NCI-H1105 (cell line): Measurements from ENCODE around the gene PCDH11X.
"Not testable (repeated sequence)": the region's sequence is repeated elsewhere in the genome, so short reads cannot be mapped to it uniquely, and the experiment has no call there.

Source experiments
- DNase-seq: peaks from one replicate; lab custom pipeline; 2025; lab: John Stamatoyannopoulos, UW

Gene PCDH11X, protein sequence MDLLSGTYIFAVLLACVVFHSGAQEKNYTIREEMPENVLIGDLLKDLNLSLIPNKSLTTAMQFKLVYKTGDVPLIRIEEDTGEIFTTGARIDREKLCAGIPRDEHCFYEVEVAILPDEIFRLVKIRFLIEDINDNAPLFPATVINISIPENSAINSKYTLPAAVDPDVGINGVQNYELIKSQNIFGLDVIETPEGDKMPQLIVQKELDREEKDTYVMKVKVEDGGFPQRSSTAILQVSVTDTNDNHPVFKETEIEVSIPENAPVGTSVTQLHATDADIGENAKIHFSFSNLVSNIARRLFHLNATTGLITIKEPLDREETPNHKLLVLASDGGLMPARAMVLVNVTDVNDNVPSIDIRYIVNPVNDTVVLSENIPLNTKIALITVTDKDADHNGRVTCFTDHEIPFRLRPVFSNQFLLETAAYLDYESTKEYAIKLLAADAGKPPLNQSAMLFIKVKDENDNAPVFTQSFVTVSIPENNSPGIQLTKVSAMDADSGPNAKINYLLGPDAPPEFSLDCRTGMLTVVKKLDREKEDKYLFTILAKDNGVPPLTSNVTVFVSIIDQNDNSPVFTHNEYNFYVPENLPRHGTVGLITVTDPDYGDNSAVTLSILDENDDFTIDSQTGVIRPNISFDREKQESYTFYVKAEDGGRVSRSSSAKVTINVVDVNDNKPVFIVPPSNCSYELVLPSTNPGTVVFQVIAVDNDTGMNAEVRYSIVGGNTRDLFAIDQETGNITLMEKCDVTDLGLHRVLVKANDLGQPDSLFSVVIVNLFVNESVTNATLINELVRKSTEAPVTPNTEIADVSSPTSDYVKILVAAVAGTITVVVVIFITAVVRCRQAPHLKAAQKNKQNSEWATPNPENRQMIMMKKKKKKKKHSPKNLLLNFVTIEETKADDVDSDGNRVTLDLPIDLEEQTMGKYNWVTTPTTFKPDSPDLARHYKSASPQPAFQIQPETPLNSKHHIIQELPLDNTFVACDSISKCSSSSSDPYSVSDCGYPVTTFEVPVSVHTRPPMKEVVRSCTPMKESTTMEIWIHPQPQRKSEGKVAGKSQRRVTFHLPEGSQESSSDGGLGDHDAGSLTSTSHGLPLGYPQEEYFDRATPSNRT (N-terminal part only)

DNA sequence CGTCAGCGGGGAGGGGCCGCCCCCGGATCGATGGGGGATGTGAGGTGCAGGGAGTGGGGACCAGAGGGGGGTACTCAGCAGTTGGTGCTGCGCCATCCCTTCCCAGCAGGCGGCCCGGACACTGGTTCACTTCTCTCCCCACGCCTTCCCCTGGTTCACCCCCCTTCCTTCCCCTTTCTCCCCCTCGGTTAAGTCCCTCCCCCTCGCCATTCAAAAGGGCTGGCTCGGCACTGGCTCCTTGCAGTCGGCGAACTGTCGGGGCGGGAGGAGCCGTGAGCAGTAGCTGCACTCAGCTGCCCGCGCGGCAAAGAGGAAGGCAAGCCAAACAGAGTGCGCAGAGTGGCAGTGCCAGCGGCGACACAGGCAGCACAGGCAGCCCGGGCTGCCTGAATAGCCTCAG is at the start of gene PCDH11X:
TSS of gene PCDH11X (plus strand) at position 241 of the 400 bp plus-strand sequence. CDS start 56,130 bp downstream, outside the sequence.
- DNase-seq = peak; percentile 52

- DNase-seq = not testable (repeated sequence)
These were observed 31.7 kb upstream of the PCDH11X start for GRCh38 chrX:91747446-91747845.

DNA sequence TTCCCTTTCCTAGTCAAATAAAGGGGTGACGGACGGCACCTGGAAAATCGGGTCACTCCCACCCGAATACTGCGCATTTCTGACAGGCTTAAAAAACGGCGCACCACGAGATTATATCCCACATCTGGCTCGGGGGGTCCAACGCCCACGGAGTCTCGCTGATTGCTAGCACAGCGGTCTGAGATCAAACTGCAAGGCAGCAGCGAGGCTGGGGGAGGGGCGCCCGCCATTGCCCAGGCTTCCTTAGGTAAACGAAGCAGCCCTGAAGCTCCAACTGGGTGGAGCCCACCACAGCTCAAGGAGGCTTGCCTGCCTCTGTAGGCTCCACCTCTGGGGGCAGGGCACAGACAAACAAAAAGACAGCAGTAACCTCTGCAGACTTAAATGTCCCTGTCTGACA is 26.2 kb upstream of the PCDH11X start:
- not testable (repeated sequence) for DNase-seq

- DNase-seq = not testable (repeated sequence)
These were observed 8.3 kb upstream of the PCDH11X start for GRCh38 chrX:91770619-91771488.

DNA sequence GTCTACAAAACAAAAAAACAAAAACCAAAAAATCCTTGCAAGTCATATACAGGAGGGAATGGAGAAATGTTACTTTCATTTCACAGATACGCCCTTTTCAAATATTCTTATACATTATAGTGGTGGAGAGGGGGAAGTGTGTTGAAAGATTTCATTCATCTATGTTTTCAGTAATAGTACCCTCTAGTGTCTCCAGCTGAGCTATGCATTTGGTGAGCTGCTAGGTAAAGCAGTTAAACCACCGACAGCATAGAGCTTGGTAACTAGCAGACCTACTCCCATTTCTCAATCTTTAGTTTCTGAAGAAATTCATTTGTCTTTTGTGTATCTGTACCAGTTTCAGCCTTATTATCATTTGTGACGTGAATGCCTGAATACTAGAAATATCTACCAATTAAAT is 5.2 kb upstream of the PCDH11X start:
- not testable (repeated sequence) for DNase-seq

- peak; percentile 31 for DNase-seq
These were observed 833 bp downstream of the PCDH11X start for GRCh38 chrX:91780008-91780407.

DNA sequence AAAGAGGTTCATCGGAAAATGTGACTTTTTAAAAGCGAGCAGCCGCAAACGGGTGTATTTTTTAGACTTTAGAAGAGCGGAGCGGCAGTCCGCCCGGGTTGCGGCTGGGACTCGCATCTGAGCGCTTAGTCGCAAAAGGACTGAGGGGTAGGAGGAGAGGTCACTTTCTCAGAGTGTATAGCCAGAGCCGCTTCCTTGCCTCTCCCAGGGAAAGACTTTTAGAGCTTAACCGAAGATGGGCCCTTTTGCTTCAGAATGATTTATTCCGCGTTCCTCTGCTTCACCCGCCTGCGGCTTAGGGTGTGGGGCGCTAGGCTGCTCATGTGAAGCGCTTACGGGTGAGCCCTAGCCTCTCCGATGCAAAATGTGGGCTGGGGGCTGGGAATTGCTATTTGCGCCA is 1.5 kb downstream of the PCDH11X start:
- DNase-seq = not testable (repeated sequence)

DNA sequence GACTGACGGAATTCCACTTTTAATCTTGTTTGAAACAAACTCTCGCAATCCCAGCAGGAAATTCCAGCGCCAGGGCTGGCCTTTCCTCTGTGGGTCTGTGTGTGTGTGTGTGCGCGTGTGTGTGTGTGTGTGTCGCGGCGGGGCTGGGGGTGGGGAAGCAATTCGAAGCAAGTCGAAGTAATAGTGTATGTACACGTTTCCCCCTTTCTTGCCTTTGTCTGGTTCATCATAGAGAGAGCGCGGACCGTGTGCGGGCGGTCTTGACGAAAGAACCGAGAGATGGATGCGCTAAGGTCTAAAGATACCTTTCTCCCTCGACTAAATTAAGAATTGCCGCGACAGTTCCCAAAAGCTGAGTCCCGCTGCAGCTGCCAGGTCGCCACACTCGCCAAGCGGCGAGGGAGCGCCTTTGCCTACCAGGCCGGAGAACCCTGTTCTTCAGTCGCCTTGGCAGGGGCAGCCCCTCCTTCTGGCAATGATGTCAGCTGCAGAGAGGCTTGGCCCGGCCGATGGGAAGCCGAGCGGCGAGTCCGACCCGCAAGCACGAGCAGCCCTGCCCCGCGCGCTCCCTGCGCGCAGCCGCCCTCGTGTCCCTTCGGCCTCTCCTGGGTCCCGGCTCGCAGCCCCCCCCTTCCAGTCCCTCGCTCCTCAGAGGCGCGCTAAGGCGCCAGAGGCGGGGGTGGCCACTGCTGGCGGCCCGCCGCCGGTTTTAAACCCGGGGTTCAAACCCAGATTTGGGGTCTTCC is 2.6 kb downstream of the PCDH11X start:
- DNase-seq = not testable (repeated sequence)

GRCh38 chrX:91782825-91783224 is 3.6 kb downstream of the PCDH11X start:
- DNase-seq = not testable (repeated sequence)

DNA sequence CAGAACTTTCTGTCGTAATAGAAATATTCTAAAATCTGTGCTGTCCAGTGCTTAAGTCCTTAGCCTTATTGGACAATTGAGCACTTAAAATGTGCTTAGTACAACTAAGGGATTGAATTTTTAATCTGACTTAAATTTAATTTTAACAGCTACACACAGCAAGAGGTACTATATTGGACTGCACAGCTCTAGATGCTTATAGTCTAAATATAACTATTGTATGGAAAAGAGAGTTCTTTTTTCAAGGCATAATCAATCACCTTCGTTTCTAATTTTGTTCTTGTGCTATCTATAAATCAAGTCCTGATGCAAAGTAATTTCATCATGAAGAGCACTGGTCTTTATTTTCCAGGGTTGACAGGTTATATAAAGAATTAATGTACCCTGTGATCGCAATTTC is 38.4 kb downstream of the PCDH11X start:
- not testable (repeated sequence) for DNase-seq

GRCh38 chrX:91825321-91825720 is 46.1 kb downstream of the PCDH11X start:
- DNase-seq = not testable (repeated sequence)
